Mesendoderm (in vitro differentiated cells): Measurements from ENCODE around the gene WASHC3.

Source experiments
- DNase-seq: peaks from one replicate; pipeline ENCODE4 v3.0.0; 2013
- H2AK5ac ChIP-seq: 2 replicates; pipeline ENCODE4 v1.6.1; 2013; ENCODE audit warnings: low read length, inconsistent platforms
- H2BK120ac ChIP-seq: 2 replicates; pipeline ENCODE4 v1.6.1; 2013; ENCODE audit warnings: low read depth, mild to moderate bottlenecking, low read length, moderate library complexity, mixed read lengths
- H2BK15ac ChIP-seq: replicated peaks from 2 replicates; pipeline ENCODE4 v1.6.1; 2013; ENCODE audit warnings: low read depth, mild to moderate bottlenecking, moderate library complexity
- H2BK5ac ChIP-seq: 2 replicates; pipeline ENCODE4 v1.6.1; 2013; ENCODE audit warnings: low read length, inconsistent platforms
- H3K18ac ChIP-seq: 2 replicates; pipeline ENCODE4 v1.6.1; 2013; ENCODE audit warnings: mild to moderate bottlenecking, low read length, mixed read lengths
- H3K23ac ChIP-seq: one replicate; pipeline ENCODE4 v1.6.1; 2013; ENCODE audit warnings: low read length
- H3K27ac ChIP-seq: 2 replicates; pipeline ENCODE4 v1.5.1; 2013; ENCODE audit warnings: low read depth, mild to moderate bottlenecking, inconsistent platforms, low read length, moderate library complexity
- H3K27me3 ChIP-seq: 2 replicates; pipeline ENCODE4 v1.6.1; 2013; ENCODE audit warnings: low read length, control low read depth, mild to moderate bottlenecking, inconsistent platforms; ENCODE audit not compliant: insufficient read depth, poor library complexity
- H3K36me3 ChIP-seq: 2 replicates; pipeline ENCODE4 v1.6.1; 2013; ENCODE audit warnings: low read length, inconsistent platforms; ENCODE audit not compliant: control insufficient read depth, insufficient read depth
- H3K4ac ChIP-seq: one replicate; pipeline ENCODE4 v1.6.1; 2013; ENCODE audit warnings: low read depth, mild to moderate bottlenecking, low read length, moderate library complexity
- H3K4me1 ChIP-seq: 2 replicates; pipeline ENCODE4 v1.6.1; 2013; ENCODE audit warnings: low read depth, low read length, inconsistent platforms; ENCODE audit not compliant: control insufficient read depth
- H3K4me2 ChIP-seq: 2 replicates; pipeline ENCODE4 v1.6.1; 2013; ENCODE audit warnings: low read length
- H3K4me3 ChIP-seq: 2 replicates; pipeline ENCODE4 v1.5.1; 2013; ENCODE audit warnings: mild to moderate bottlenecking, low read length
- H3K56ac ChIP-seq: one replicate; pipeline ENCODE4 v1.6.1; 2013; ENCODE audit warnings: low read length
- H3K79me1 ChIP-seq: 2 replicates; pipeline ENCODE4 v1.6.1; 2013; ENCODE audit warnings: low read length, inconsistent platforms
- H3K79me2 ChIP-seq: 2 replicates; pipeline ENCODE4 v1.6.1; 2013; ENCODE audit warnings: mild to moderate bottlenecking, low read length; ENCODE audit not compliant: control insufficient read depth, insufficient read depth
- H3K9ac ChIP-seq: 2 replicates; pipeline ENCODE4 v1.6.1; 2013; ENCODE audit warnings: low read length, inconsistent platforms
- H4K5ac ChIP-seq: one replicate; pipeline ENCODE4 v1.6.1; 2013; ENCODE audit warnings: low read length
- H4K8ac ChIP-seq: one replicate; pipeline ENCODE4 v1.6.1; 2013; ENCODE audit warnings: low read depth, mild to moderate bottlenecking, control low read depth, low read length, moderate library complexity
- WGBS: extraction: QIAGEN DNeasy Blood & Tissue Kit; methylation state at CpG from one replicate; pipeline ENCODE4 v1.1.7; 2013; ENCODE audit warnings: low lambda C conversion rate, missing lambda C conversion rate; ENCODE audit not compliant: insufficient coverage; ENCODE audit errors: extremely low coverage; 5-methylcytosine and 5-hydroxymethylcytosine counted together

WASHC3 gene

GRCh38 chr12:101963697-101964096, 98.1 kb downstream of the WASHC3 start:
- no peak overlapping the region for H3K9ac ChIP-seq
- no peak for DNase-seq
- H3K23ac ChIP-seq: no peak overlapping the region
- no peaks in the 10 kb centered on the region for H3K79me2 ChIP-seq
- no CpG with 5 or more reads among the region's 1 CpG for WGBS
- no peaks in the 10 kb centered on the region for H3K4me1 ChIP-seq
- no peaks in the 10 kb centered on the region for H3K79me1 ChIP-seq
- no peaks in the 10 kb centered on the region for H3K36me3 ChIP-seq
- H3K27ac ChIP-seq: no peak overlapping the region
- H3K4ac ChIP-seq: no peak overlapping the region
- no peak overlapping the region for H3K4me2 ChIP-seq
- H3K18ac ChIP-seq: no peak overlapping the region
- no peak overlapping the region for H4K5ac ChIP-seq
- H2BK15ac ChIP-seq: no peak overlapping the region
- no peak overlapping the region for H2BK5ac ChIP-seq
- no peak overlapping the region for H3K4me3 ChIP-seq
- H4K8ac ChIP-seq: no peak overlapping the region
- no peaks in the 10 kb centered on the region for H3K27me3 ChIP-seq
- H3K56ac ChIP-seq: no peak overlapping the region
- H2BK120ac ChIP-seq: no peak overlapping the region
- H2AK5ac ChIP-seq: no peak overlapping the region
